Measurements from ENCODE around the gene POLR1D.

Gene POLR1D

DNA sequence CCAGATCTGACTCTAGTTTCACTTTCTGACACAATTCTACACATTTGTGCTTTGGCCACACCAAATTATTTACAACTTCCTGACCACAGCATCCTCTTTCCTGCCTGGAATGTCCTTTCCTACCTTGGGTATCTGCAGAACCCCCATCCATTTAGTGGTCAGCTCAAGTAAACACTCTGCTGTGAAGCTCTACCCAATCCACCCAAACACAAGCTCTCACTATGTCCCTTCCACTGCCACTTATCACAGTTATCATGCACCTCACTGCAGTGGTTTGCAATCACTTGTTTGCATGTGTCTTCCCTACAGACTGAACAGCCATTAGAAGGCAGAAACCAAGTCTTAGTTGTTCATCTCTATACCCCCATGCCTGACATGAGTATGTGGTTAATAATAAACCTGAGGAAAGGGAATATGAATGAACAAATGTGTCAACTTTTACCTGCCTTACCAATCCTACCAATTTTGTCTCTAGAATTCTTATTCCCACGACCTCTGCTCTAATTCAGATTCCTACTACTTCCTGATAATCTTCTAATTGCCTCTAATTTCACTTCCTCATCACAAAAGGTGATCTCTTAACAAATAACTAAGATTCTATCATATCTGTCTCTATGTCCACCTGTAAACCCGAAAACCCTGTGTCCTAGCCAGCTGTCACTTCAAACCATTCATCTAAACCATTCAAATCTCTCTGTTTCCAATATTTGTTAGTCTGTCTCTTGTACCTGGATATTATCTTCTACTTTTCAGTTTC, 26.5 kb upstream of the POLR1D start:
- Histone ChIP-seq H3K9ac (ENCODE audit: low read depth, low read length) (no peak overlapping the region), H2AFZ (ENCODE audit: low read depth, low read length) (no peak overlapping the region), H3K27ac (ENCODE audit: low read length) (no peak overlapping the region), H3K4me3 (ENCODE audit: low read depth in 1 of 2, low read length in 2 of 2) (no peak overlapping the region), H3K79me2 (ENCODE audit: insufficient read depth, low read length) (peaks cover 64% of the 10 kb centered on the region), H3K4me1 (ENCODE audit: insufficient read depth, low read length) (peaks cover 17% of the 10 kb centered on the region), H4K20me1 (ENCODE audit: insufficient read depth, low read length) (peaks cover 21% of the 10 kb centered on the region), H3K27me3 (ENCODE audit: insufficient read depth, low read length, poor library complexity) (no peaks in the 10 kb centered on the region), H3K9me3 (ENCODE audit: insufficient read depth, low read length, severe bottlenecking) (no peaks in the 10 kb centered on the region), H3K4me2 (ENCODE audit: insufficient read depth, low read length) (no peak overlapping the region), H3K36me3 (ENCODE audit: insufficient read depth, low read length) (no peaks in the 10 kb centered on the region)
- TF ChIP-seq EZH2 (IDR thresholded peaks at IDR 0.05; ENCODE audit: borderline replicate concordance, low read depth, low read length, severe bottlenecking) = no peak
- TF ChIP-seq, protein P1, sequence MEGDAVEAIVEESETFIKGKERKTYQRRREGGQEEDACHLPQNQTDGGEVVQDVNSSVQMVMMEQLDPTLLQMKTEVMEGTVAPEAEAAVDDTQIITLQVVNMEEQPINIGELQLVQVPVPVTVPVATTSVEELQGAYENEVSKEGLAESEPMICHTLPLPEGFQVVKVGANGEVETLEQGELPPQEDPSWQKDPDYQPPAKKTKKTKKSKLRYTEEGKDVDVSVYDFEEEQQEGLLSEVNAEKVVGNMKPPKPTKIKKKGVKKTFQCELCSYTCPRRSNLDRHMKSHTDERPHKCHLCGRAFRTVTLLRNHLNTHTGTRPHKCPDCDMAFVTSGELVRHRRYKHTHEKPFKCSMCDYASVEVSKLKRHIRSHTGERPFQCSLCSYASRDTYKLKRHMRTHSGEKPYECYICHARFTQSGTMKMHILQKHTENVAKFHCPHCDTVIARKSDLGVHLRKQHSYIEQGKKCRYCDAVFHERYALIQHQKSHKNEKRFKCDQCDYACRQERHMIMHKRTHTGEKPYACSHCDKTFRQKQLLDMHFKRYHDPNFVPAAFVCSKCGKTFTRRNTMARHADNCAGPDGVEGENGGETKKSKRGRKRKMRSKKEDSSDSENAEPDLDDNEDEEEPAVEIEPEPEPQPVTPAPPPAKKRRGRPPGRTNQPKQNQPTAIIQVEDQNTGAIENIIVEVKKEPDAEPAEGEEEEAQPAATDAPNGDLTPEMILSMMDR (IDR thresholded peaks at IDR 0.05; ENCODE audit: borderline replicate concordance, extremely low read depth, low read length, poor library complexity, severe bottlenecking) = no peak
- ATAC-seq (ENCODE audit: insufficient read depth, low read depth) (peak; percentile 49; the same call in 2 of the 3 replicates), DNase-seq (no peak)

DNA sequence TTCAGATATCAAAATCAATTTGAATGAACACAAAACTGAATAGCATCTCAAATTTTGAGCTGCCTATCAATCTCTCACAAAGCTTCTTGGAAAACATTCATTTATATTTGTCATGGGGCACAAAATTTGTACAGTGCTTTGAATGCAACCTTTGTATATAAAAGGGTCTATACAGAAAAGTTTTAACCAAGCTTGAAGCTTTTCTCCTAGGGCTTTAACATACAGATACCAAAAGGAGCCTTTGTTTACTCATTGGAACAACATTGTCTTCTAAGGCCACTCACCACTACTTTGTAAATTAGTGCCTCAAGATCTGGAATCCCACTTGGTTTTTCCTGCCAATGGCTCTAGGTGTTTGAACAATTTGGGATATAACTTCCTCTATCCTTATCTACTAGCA, 22.6 kb upstream of the POLR1D start:
- no peaks in the 10 kb centered on the region for H3K36me3 ChIP-seq (ENCODE audit: insufficient read depth, low read length)
- no peaks in the 10 kb centered on the region for H3K9me3 ChIP-seq (ENCODE audit: insufficient read depth, low read length, severe bottlenecking)
- H3K27me3 ChIP-seq (ENCODE audit: insufficient read depth, low read length, poor library complexity) = no peaks in the 10 kb centered on the region
- H2AFZ ChIP-seq (ENCODE audit: low read depth, low read length) = no peak overlapping the region
- H3K79me2 ChIP-seq (ENCODE audit: insufficient read depth, low read length) = peaks cover 75% of the 10 kb centered on the region
- no peak for TF ChIP-seq EZH2 (IDR thresholded peaks at IDR 0.05; ENCODE audit: borderline replicate concordance, low read depth, low read length, severe bottlenecking)
- TF ChIP-seq, protein P1 (IDR thresholded peaks at IDR 0.05; ENCODE audit: borderline replicate concordance, extremely low read depth, low read length, poor library complexity, severe bottlenecking) = no peak
- DNase-seq (no peak), ATAC-seq (ENCODE audit: insufficient read depth, low read depth) (no peak)
- H3K4me2 ChIP-seq (ENCODE audit: insufficient read depth, low read length) = no peak overlapping the region
- no peak overlapping the region for H3K4me3 ChIP-seq (ENCODE audit: low read depth in 1 of 2, low read length in 2 of 2)
- H3K27ac ChIP-seq (ENCODE audit: low read length) = no peak overlapping the region
- peaks cover 32% of the 10 kb centered on the region for H4K20me1 ChIP-seq (ENCODE audit: insufficient read depth, low read length)
- H3K9ac ChIP-seq (ENCODE audit: low read depth, low read length) = no peak overlapping the region
- peaks cover 15% of the 10 kb centered on the region for H3K4me1 ChIP-seq (ENCODE audit: insufficient read depth, low read length)

DNA sequence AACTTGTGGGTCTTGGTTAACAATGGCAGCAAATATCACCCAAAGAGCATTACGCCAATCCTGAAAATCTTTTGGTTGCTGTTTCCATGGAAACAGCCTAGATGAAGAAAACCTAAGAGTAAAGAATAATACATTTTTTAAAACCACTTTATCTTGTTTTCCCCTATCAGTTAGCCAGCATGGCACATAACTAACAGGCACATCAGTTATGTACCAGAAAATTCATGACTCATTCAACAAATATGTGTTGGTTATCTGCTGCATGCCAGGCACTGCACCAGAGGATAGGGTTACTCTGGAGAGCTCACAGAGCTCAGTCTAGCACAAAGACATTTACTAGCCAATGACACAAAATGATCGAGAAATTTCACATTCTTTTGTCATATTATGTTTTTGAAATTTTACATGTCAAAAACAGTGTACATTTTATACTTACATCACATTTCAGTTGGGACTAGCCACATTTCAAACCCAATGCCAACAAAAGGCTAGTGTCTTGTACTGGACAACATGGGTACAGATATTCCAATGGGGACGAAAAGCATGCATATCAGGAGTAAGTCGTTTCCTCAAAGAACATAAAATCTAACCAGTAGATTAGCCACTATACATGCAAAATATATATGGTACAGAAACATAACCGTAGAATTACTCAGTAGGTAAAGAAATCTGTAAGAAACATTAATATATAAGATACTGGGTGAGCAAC, 21.7 kb upstream of the POLR1D start:
- DNase-seq (no peak), ATAC-seq (ENCODE audit: insufficient read depth, low read depth) (no peak)
- Histone ChIP-seq H3K36me3 (ENCODE audit: insufficient read depth, low read length) (no peaks in the 10 kb centered on the region), H3K4me3 (ENCODE audit: low read depth in 1 of 2, low read length in 2 of 2) (no peak overlapping the region), H4K20me1 (ENCODE audit: insufficient read depth, low read length) (peaks cover 30% of the 10 kb centered on the region), H2AFZ (ENCODE audit: low read depth, low read length) (no peak overlapping the region), H3K9ac (ENCODE audit: low read depth, low read length) (no peak overlapping the region), H3K9me3 (ENCODE audit: insufficient read depth, low read length, severe bottlenecking) (no peaks in the 10 kb centered on the region), H3K27me3 (ENCODE audit: insufficient read depth, low read length, poor library complexity) (no peaks in the 10 kb centered on the region), H3K4me1 (ENCODE audit: insufficient read depth, low read length) (peaks cover 10% of the 10 kb centered on the region), H3K4me2 (ENCODE audit: insufficient read depth, low read length) (no peak overlapping the region), H3K79me2 (ENCODE audit: insufficient read depth, low read length) (peaks cover 79% of the 10 kb centered on the region), H3K27ac (ENCODE audit: low read length) (no peak overlapping the region)
- TF ChIP-seq, protein P1 (IDR thresholded peaks at IDR 0.05; ENCODE audit: borderline replicate concordance, extremely low read depth, low read length, poor library complexity, severe bottlenecking) = no peak
- no peak for TF ChIP-seq EZH2 (IDR thresholded peaks at IDR 0.05; ENCODE audit: borderline replicate concordance, low read depth, low read length, severe bottlenecking)
